ENCODE data around the gene LRRC61.
A peak's percentile ranks its signal among the peaks of the same experiment; 100 is the strongest.

Gene LRRC61

DNA sequence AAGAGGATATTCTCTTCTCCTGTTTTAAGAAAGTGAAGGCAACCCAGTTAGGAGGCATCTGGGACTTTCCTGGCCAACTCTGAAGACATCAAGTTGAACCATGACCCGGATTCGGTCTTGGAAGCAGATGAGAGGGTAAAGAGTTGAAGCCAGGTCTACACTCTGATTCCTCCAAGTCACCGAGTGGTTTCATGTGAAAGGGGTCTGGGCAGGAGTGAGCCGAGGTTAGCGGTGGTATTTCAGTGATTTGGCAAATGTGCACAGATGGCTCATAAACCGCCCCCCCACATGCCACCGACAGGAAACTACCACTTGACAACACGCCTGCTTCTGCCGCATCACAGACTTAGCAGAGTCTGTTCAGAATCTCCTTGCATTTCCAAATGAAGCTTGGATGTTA, 34.1 kb downstream of the LRRC61 start:
- peak; percentile 69 to 76 for DNase-seq

DNA sequence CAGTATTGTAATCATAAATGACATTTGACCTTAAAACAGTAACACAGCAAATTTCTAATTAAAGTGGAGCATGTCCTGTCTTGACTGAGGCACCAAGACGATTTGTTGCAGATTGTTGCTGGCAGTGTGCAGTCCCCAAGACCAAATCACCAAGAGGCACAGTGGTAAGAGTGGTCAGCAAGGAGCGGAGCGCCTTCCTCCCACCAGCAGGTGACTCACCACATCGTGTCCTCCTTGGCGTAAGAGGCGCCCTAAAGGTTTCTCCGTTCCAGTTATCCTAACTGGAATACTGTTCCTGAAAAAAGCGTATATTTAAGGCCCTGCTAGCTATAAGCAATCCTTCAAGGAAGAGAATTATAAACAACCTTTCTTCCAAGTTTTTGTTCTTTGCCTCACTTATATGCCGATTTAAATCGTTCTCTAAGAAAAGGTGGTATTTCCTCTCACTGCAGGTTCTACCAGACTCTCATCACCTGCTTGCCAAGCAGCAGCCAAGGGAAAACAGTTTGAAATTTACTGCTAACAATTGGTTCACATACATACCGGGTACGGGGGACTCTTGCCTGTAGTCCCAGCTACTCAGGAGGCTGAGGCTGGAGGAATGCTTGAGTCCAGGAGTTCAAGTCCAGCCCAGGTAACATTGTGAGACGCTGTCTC, 34.7 kb downstream of the LRRC61 start:
- DNase-seq = peak; percentile 39 to 67

DNA sequence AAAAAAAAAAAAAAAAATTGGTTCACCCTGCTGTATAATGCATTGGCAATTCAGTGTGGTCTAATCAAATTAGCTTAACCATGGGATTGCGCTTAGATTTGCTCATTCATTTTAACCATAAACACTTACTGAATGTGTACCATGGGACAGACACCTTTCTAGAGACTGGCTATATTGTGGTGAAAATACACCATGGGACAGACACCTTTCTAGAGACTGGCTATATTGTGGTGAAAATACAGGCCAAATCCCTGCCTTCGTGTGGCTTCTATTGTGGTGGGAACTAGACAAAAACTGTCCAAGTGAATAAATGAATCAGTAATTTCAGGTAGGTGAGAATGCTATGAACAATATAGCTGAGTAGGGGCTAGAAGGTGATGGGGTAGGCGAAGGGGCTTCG, 35.3 kb downstream of the LRRC61 start:
- DNase-seq = no peak

DNA sequence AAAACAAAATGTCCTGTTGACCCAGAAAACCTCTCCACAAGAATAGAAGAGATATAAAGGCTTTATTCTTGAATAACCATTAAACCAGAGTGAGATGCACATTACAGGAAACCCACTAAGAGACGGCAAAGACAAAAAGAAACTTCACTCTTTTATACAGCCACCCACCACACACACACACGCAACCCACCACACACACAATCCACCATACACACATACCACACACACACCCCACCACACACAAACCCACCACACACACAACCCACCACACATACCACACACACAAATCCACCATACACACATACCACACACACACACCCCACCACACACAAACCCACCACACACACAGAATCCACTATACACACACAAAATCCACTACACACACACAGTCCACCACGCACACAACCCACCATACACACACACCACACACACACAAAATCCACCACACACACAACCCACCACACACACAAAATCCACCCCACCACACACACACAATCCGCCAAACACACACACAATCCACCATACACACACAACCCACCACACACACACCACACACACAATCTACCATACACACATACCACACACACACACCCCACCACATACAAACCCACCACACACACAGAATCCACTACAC, 36.0 kb downstream of the LRRC61 start:
- DNase-seq = no peak

DNA sequence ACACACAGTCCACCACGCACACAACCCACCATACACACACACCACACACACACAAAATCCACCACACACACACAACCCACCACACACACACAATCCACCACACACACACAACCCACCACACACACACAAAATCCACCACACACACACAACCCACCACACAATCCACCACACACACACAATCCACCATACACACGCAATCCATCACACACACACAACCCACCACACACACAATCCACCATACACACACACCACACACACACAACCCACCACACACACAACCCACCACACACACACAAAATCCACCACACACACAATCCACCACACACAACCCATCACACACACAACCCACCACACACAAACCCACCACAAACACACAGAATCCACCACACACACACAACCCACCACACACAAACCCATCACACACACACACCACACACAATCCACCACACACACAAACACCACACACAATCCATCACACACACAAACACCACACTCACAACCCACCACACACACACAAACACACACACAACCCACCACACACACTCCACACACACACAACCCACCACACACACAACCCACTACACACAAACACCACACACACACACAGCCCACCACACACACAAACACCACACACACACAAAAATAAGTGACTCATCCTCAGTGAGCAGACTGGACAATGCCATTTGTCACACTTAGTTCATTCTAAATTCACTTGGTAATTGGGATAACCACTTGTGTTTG, 36.6 kb downstream of the LRRC61 start:
- no peak for DNase-seq

DNA sequence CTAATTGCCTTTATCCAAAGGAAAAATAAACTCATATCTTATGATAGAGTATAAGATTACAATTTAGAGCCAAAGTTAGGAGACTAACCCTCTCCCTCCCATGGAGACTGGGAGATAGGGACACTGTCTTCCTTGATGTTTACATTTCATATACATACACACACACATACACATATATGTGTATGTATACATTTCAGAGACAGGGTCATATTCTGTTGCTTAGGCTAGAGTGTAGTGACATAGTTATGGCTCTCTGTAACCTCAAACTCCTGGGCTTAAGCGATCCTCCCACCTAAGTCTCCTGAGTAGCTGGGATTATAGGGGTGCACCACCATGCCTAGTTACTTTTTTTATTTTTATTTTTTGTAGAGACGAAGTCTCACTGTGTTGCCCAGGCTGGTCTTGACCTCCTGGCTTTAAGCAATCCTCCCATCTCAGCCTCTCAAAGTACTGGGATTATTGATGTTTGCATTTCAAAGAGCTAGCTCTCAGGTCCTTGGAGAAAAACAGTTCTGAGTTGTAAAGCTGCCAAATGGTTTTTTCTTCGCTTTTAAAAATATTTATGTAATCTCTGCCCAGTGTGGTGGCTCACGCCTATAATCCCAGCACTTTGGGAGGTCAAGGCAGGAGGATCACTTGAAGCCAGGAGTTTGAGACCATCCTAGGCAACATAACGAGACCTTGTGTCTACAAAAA, 37.4 kb downstream of the LRRC61 start:
- DNase-seq = no peak

DNA sequence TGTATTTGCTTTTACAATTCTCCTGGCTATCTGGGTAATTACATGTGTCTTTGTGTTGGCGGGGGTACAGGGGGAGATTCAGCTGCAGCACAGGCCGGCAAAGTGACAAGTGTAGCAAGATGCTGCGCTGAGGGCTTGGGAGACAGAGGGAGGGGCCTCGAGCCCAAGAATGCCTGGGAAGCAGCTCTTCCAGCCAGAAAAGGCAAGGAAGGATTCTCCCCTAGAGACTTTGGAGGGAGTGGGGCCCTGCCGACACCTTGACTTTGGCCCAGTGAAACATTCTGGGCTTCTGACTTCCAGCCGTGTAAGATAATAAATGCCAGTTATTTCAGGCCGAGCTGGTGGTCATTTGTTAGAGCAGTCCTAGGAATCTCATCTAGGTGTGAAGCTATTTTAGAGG, 38.2 kb downstream of the LRRC61 start:
- DNase-seq = no peak

DNA sequence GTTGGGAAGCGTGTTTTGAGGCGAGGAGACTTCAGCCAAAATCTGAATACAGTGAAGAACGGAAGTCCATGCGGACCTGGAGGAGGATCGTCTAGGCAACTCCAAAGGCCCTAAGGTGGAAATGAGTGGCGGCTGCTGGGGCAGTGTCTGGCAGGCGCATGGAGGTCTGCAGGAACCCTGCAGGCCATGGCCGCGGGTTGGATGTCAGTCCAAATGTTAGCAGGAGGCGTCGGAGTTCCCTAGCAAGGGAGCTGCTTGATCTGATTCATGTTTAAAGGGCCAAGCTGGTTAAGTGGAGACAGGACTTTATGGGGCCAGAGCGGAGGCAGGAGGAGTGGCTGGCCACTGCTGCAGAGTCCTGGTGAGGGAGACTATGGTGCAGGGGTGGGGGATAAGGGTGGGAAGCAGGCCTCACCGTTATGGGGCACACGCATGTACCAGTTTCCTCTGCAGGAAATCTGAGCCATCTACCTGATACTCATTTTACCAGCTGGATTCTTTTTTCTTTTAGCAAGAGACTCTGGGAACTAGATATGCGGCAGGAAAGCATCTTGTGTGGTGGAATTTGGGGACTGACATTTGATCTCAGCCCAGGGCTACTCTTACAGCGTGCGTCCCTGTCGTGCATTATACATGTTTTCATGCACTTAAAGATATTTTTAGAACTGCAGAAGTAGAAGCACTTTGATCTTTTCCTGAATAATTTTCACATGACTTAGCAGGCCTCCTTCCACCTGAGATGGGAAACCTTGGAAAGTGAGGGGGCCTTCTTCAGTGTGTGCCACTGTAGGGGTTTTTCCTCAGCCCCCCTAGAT, 38.9 kb downstream of the LRRC61 start:
- DNase-seq = no peak

DNA sequence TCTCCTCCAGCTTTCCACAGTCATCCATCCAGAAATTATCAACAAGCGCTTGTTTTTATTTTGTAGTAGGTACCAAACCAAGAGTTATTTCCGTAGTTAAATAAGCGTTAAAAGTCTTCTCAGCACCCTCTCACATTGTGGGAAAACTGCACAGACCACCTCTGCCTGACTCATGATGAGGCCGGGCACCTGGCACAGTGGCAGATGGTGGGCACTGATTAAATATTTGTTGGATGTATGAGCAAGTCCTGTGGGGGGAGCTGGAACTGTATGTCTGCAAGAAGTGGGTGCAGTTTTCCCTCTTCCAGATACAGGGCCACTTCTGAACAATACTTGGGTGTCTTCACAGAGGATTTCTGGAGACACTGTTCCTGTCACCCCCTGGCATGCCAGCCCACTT, 40.2 kb downstream of the LRRC61 start:
- DNase-seq = no peak

DNA sequence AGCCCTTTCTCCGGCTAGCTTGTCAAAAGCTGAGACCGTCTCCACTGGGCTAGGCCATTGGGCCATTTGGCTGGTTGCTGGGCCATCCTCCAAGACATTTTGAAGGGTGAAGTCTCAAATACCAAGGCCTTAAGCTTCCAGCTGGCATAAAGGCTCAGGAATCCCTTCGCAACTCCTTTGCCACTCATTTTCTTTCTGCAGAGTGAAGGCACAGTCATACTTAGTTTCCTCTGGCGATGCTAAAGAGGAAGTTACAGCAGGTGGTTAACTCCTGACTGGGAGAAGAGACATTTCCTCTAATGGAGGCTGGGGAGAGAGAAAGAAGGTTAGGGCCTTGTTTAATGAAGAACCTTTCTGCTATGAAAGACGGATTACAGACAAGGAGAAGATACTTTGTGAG, 40.7 kb downstream of the LRRC61 start:
- peak; percentile 71 to 83 for DNase-seq

DNA sequence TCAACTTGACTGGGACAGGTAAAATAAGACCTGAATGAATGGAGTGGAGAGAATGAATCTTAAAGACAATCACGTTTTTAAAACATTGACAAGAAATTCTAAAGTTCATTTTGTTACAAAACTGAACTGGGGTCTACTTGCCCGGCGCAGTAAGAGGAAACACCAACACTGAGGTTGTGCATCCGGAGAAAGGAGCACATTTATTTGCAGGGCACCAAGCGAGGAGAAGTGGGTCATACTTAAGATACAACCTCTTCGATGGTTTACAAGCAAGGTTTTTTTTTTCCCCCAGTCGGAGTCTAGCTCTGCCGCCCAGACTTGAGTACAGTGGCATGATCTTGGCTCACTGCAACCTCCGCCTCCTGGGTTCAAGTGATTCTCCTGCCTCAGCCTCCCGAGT, 42.0 kb downstream of the LRRC61 start:
- no peak for DNase-seq

DNA sequence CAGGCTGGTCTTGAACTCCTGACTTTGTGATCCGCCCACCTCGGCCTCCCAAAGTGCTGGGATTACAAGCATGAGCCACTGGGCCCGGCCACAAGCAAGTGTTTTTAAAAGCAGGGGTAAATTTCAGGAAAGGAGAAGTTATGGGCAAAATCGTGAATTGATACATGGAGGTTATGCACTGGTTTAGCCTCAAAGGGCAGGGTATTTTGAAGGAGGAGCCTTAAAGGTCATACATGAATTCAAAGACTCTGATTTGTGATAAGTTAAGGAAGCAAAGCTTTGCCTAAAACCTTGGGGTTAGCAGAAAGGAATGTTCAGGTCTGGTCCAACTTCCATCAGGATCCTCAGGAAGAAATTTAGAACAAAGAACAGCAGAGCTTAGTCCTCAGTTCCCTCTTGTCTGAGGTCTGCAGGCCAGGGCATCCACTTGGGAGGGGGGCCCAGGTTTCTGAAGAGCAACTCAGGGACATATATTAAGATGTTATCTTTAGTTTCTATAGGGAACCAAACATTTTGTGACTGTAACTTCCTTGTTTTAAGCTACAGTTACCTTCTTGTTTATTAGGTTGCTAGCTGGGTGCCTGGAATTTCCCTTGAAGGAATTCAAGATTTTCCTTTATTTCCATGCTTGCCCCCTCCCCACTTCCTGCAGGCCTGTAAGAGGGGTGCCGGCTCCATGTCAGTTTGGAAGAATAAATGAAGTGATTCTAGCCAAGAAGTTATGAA, 42.7 kb downstream of the LRRC61 start:
- DNase-seq = peak; percentile 68 to 86

DNA sequence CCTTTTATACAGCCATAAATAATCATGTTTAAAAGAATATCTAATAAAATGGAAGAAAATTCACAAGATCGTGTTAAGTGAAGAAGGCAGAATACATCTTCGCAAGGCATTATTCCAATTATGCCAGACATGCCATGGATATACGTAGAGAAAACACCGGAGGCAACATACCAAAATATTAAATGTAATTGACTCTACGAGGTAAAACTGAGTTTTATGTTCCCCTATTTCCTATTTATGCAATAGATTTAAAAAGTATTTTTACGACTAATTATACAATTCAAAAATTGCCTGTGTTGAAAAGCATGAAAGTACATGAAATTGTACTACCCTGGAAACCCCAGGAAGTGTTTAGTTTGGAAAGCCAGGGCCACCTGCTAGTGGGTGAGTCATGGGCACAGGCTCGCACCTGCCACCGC, 44.5 kb downstream of the LRRC61 start:
- peak; percentile 81 to 92 for DNase-seq

DNA sequence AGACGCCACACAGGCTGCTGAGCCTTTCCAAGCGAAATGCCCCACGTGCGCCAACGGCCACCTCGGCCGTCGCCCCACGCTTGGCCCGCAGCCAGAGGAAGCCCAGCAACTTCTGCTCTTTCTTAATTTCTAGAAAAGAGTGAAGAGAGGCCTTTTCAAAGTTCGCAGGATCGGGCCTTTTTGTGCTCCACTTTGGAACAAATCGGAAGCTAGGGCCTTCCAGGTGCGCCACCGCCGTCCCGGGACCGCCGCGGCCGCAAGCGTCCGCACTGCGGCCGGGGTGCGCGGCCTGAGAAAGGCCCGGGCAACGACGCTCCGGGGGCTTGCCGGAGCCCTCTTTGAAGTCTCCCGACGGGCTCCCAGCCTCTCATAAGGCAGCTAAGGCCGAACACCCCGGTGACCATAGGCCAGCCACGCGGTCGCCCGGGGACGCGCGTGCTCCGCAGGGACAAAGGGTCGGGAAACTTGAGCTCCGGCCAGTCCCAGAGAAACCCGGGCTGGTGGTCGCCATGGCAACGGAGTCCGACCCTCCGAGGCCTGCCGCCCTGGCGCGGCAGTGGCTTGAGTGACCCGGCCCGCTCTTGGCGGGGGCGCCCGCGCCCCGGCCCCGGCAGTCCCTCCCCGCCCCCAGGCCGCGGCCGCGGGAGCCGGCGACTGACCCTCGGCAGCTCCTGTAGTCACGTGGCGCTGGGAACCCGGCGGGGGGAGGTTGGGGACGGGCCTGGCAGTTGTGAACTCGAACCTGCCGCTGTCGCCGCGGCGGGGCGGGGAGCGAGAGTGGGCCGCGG, 45.1 kb downstream of the LRRC61 start, which contains the start of gene REPIN1:
Gene REPIN1 (plus strand): TSS at position 727 of the 788 bp plus-strand sequence. CDS start 890 bp downstream, outside the sequence.
- peak; percentile 79 to 82 for DNase-seq

DNA sequence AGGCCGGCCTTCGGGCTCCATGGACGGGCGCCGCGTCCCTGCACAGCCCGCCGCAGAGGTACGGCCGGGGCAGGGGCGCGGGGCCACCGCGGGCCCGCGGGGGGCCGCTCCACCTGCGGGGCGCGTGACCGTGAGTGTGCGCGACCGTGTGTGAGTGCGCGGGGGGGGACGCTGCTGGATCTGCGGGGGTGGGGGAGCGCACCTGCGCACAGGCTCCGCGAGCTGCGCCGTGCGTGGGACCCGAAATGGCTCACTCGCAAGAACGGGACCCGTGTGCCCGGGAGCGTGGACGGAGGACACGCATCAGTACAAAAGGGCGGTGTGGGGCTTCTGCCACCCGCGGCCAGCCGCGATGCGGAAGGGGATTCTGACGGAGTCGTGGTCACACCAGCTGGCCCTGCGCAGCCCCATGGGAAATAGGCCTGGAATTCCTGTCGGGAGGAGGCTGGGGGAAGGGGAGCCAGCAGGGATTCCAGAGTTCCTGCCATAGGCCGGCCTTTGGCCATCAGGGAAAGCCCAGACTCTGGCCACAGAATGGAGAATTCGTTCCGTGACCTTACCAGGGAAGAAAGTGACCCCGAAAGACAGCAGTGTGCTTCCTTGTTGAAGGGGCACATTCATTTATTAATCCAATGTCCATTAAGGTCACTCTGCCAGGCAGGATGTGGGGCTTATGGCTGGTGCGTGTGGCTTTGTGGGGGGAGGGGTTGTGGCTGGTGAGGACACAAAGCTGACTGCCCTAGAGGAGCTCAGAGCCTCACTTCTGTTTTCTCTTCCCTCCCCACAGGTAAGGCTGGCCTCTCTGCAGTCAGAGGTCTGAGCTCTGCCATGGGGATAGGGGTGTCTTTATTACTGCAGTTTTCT, 46.0 kb downstream of the LRRC61 start:
- peak; percentile 62 to 73 for DNase-seq

DNA sequence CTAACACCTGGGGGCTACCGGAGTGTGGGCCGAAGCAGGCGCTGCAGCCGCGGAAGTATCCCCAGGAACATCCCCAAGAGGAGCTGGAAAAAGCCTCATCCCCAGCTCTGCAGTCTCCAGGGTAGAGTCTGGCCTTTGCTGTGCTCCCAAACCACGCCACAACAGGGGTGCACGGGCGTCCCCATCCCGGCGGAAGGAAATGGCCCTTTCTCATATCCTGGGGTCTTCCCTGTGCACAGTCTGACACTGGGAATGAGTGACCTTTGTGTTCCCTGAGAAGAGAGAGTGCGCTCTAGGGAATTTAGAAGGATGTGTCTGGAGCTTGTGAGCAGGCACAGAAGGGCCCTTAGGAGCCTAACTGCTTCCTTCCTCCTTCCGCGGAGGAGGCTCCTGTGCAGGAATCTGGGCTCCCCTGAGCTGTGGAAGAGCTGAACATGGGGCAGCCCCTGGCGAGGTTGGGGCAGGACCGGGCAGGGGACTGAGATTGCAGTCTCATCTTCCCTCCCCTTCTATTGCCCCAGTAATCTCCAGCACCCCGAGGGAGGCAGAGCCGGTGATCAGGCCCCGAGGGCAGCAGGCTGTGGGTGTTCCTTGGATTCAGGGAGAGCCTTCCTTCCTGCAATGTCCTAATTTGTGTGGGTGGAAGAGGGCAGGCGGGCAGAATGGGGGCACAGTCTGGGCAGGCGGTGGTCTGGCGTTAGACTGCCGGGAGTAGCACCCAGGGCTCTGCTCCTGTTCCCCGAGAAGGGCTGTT, 46.8 kb downstream of the LRRC61 start:
- DNase-seq = peak in 1 of 2 donors; percentile 49

DNA sequence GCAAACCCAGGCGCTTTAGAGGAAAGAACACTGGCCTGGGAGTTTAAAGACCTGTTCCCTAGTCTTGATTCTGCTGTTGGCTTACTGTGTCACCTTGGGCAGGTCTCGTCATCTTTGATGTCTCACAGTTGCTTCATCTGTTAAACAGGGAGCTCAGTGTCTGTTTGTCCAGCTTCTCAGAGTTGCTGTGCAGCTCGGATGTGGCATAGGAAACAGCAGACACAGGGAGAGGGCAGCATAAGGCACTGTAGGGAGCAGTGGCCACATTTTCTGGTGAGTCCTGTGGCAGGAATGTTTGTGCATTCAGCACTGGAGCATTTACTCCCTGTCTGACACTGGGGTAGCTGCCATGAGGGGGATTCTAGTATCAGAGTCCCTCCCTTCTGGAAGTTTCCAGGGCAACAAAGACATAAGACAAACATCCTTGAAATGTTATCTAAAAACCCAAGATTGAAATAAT, 47.5 kb downstream of the LRRC61 start:
- no peak for DNase-seq

DNA sequence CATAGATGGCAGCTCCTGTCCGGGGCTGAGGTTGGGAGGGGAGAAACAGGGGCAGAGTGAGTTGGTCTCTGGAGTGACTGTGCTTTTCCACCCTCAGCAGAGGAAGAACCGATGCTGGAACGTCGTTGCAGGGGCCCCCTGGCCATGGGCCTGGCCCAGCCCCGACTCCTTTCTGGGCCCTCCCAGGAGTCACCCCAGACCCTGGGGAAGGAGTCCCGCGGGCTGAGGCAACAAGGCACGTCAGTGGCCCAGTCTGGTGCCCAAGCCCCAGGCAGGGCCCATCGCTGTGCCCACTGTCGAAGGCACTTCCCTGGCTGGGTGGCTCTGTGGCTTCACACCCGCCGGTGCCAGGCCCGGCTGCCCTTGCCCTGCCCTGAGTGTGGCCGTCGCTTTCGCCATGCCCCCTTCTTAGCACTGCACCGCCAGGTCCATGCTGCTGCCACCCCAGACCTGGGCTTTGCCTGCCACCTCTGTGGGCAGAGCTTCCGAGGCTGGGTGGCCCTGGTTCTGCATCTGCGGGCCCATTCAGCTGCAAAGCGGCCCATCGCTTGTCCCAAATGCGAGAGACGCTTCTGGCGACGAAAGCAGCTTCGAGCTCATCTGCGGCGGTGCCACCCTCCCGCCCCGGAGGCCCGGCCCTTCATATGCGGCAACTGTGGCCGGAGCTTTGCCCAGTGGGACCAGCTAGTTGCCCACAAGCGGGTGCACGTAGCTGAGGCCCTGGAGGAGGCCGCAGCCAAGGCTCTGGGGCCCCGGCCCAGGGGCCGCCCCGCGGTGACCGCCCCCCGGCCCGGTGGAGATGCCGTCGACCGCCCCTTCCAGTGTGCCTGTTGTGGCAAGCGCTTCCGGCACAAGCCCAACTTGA, 48.2 kb downstream of the LRRC61 start:
- no peak for DNase-seq
